Measurements from ENCODE around the gene GABRA5.
"Not testable (repeated sequence)": the region's sequence is repeated elsewhere in the genome, so short reads cannot be mapped to it uniquely, and the experiment has no call there.

Gene GABRA5

GRCh38 chr15:26866298-26867199, at the start of gene GABRA5:
TSS of gene GABRA5 (plus strand) at chr15:26867062. CDS start at chr15:26869249, 2,187 bp downstream.
- FAIRE-seq = no peak

- not testable (repeated sequence) for FAIRE-seq
Observed at GRCh38 chr15:26831191-26831590, 35.7 kb upstream of the GABRA5 start.

DNA sequence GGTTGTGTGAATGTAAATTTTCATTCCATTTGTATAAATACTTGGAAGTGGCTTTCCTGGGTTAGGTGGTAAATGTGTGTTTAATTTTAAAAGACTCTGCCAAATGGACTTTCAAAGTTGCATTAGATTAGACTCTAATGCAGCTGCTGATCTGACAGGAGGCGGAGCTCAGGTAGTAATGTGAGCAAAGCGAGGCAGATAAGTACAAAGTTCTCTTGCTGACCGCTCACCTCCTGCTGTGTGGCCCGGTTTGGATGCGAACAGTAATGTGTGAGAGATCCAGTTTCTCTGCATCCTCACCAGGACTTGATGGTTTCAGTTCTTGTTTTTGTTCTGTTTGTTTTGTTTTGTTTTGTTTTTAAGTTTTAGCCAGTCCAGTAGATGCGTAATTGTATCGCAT, 34.9 kb upstream of the GABRA5 start:
- FAIRE-seq = no peak

DNA sequence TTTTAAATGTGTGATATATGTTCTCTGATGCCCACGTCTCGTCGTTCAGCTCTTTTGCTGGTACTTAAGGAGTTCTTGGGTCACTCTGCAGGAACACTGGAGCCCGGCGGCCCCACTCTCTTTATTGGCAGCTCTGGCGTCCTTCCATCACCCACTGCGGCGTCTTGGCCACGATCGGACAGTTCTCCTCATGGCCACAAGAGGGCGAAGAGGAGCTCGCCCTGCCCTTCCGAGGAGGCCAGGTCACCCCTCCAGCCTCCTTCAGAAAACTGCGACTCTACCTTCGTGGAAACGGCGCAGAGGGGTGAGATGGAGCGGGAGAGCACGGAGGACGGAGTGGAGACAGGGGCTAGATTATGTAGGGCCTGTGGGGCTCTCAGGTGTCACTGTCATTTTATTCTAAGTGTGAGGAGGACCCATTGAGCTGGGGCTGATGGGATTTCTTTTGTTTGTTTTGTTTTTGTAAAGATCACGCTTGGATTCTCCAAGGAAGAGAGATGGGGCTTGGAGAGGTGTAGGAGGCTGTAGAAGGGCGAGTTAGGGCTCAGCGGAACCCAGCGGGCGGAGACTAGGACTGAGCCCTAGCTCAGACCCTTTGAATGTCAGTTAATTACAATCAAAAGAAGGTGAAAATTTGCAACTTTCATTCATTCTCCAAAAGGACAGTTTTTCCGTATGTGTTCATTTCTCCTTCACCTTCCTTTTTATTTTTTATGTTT, 28.0 kb upstream of the GABRA5 start:
- no peak for FAIRE-seq

- no peak for FAIRE-seq
Observed at GRCh38 chr15:26841514-26841913, 25.3 kb upstream of the GABRA5 start.

DNA sequence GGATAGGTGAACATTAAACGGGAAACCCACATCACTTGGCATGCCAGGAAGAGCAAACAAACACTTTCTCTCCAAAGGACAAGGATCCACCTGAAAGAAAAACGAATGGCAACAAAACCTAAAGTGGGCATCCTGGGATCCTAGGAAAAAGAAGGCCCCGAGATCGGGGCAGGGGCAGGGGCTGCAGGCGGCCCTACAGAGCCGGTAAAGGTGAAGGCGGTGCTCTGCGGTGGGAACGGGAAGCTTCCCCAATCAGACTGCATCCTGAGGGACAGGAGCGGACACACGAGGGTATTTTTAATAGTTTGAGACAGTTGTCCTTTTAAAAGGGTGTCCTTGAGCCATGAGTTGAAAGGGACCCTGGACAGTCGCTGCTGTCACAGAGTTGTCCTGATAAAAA, 24.9 kb upstream of the GABRA5 start:
- no peak for FAIRE-seq

- FAIRE-seq = no peak
Observed at GRCh38 chr15:26842391-26842790, 24.5 kb upstream of the GABRA5 start.

- FAIRE-seq = peak; percentile 97
Observed at GRCh38 chr15:26844901-26845300, 22.0 kb upstream of the GABRA5 start.

DNA sequence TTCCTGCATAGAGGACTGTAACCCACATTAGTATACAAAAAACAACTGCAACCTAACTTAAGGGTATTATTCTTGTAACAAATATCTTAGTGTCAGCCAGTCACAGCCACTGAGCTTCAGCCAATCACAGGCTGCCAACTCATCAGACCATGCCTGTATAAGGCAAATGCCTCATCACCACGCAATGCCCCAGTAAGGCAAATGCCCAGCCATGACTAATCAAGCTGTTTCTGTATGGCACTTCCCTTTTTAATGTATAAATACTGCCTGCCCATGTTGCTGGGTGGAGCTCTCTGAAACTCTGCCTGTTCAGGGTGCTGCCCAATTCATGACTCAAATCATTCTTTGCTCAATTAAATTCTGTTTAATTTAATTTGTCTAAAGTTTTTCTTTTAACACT, 18.4 kb upstream of the GABRA5 start:
- no peak for FAIRE-seq

DNA sequence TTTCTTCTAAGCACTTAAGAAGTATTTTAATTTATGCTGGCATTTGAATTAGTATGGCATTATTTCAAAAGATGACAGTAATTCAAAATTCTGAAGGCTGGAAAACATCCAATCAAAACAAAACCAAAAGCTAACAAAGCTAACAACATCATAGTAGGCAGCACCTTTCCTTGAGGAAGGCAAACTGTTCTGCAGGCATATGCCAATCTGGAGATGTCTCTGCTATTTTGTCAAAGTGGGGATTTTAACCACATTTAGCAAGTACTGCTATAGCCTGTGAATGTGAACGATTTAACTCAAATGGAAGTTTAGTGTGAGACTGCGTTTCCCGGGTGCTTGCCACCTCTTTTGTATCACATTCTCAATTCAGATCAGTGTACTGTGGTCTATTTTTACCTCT, 16.7 kb upstream of the GABRA5 start:
- no peak for FAIRE-seq

DNA sequence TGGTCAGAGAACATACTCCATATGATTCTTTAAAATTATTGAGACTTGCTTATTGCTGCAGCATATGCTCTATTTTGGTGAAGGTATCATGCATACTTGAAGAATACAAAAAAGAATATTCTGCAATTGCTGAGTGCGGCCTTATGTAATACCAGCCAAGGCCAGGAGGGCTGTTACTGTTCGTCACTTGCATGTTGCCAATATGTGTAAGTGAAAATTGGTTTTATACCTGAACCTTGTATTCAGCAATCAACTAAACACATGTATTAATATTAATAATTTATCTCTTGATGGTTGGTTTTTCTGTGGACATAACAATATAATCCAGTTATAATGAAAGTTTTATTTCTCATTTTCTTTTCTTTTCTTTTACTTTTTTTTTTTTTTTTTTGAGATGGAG, 13.9 kb upstream of the GABRA5 start:
- FAIRE-seq = no peak

DNA sequence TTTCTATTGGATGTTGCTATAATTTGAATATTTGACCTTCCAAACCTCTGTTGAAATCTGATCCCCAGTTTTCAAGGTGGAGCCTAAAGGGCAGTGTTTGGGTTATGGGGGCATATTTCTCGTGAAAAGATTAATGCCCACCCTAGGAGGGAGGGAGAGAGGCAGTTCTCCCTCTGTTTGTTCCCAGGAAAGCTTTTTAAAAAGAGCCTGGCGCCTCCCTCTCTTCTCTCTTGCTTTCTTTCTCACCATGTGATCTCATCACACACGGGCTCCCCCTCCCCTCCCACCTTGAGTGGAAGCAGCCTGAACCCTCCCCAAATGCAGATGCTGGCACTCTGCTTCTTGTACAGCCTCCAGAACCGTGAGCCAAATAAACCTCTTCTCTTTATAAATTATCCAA, 12.4 kb upstream of the GABRA5 start:
- no peak for FAIRE-seq

DNA sequence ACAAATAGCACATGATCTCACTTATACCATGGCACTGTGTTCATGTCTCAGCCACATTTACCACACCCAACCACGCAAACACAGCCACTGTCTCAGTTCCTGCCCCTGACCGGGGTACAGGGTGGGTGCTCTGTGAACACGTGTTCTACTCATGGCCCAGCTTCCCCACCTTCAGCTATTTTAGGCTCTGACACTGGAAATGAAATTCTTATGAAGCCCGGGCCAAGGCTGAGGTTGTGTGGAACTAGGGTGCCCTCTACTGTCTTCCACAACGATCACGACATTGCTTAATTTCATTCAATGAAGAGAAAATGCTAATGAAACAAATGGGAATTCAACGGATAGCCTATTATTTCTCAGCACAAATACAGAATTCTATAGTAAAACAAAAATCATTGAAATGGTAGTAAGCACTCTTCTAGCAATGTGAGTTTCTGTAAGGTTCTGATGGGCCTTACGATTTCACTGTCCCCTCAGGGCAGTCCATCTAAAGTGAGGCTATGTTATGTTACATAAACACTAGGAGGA, 2.1 kb upstream of the GABRA5 start:
- FAIRE-seq = peak; percentile 94

DNA sequence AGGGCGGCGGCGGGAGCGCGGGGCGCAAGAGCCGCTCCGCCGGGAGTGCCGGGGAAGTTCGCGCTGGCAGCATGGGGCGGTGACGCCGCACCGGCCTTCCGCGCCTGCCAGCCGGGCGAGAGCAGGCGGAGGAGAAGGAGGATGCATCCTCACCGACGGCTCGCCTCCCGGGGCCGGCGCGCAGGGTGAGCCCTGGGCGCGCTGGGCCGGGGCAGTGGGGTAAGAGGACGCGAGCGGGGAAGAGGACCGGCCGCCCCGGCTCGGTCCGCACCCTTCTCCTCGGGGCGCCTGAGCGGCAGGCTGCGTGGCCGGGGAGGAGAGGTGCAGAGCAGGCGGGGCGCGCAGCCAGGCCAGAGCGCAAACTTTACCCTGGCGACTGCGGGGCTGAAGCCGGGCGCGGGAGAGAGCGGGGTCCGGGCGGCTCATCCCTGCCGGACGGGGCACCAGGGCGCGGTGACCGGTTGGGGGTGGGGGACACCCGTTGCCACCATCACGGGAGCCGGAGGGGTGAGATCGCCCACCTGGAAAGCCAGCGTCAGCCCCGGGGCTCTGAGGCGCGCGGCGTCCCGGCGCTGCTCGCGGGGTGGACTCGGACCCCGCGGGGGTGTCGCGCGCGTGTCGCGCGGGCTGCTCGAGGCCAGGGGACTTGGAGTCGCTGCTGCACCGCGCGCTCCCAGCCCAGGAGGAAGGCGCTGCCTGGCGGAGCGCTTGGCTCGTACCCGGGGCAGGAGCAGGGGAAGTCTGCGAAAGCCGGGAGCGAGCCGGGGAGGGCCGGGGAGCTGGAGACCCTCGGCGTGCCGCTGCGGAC, 542 bp downstream of the GABRA5 start:
- FAIRE-seq = no peak

DNA sequence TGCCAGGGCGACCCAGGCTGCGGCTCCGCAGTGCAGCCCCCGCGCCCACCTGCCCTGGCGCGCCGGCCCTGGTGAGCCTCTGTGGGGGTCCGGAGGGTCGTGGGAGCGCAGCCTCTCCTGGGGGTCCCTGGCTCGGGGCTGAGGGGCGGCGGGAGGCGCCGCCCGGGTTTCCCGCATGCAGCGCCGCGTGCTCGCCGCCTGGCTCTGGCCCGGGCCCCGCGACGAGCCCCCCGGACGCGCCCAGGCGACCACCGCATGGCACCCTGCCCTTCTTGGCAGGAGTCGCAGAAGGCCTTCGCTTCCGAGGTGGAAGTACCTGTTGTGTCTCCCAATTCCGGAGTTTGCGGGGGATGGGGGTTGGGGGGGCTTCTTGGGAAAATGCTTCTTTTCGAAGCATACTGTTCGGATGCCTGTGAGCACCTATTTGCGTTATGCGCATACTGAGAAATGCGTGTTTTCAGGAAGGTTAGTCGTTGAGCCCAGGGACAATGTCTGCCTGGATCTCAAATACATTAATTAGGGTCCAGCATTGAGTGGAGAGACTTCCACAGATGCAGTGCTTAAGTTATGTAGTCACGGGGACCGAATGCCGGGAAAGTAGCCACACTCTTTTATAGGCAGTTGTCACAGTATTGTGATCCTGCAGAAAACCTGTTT, 1.3 kb downstream of the GABRA5 start:
- no peak for FAIRE-seq

DNA sequence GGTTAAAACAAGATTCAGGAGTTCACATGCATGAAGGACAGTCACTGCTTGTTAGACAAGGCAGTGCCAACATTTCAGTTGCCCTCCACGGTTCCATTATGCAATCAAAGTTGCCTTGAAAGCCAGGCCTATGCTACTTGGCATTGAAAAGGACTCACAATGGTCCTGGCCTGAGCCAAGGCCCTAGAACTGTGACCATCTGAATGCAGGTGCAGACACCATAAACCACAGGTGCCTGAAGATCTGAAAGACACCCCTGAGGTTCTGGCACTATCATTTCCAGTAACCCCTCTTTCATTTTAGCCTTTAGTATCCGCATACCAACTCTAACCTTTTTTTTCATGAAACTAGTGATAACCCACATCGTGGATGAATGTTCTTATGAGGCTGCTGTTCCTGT, 2.8 kb downstream of the GABRA5 start:
- no peak for FAIRE-seq

DNA sequence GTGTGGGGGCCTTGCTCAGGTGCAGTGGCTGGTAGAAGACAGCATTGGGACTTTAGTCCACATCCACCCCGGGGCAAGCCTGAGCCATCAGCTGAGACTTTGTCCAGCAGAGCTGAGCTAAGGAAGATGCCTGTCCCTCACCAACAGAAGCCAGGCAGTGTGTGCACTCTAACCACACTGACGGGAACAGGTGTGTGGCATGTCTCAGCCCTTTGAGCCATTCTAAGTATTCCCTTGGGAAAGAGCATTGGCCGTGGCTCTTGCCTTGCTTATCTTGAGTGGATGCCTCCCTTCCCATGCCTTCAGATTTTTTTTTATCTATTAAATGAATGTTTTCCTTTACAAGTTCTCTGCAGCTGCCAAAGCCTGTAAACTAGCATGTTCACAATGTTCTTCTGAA, 3.5 kb downstream of the GABRA5 start:
- no peak for FAIRE-seq

DNA sequence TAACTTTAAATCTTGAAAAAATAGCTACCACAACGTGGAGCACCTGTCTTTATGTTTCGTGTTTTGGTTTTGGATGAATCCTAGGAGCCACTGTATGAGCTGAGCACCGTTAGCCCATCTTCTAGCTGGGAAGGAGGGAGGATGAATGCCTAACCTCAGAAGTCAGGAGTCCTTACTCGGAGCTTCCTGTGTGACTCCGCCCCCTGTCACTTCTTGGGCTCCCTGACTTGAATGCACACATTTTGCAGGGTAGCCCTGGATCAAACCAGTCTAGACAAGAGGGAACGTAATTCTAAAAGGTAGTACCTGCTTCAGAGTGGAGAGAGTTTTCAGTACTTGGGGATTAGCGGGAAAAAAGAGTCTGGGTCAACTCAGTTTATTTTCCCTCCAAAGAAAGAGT, 5.3 kb downstream of the GABRA5 start:
- no peak for FAIRE-seq

DNA sequence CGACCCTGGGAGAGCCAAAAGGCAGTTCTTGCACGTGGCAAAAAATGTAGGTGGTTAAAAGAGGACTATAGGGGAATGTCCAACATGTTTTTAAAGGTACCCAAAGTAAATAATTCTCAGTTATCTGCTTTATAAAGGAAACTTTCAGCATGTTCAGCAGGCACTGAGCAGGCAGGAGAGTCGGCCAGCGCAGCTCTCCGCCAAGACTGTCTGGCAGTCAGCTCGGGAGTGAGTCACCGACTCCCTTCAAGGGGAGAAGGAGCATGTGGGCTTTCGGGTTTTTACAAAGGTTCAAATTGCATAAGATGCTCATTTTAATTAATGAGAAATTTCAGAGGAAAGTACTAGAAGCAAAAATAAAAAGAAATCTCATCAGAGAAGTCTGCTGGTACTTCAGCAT, 7.0 kb downstream of the GABRA5 start:
- FAIRE-seq = no peak

- no peak for FAIRE-seq
Observed at GRCh38 chr15:26874774-26875475, 8.1 kb downstream of the GABRA5 start.

DNA sequence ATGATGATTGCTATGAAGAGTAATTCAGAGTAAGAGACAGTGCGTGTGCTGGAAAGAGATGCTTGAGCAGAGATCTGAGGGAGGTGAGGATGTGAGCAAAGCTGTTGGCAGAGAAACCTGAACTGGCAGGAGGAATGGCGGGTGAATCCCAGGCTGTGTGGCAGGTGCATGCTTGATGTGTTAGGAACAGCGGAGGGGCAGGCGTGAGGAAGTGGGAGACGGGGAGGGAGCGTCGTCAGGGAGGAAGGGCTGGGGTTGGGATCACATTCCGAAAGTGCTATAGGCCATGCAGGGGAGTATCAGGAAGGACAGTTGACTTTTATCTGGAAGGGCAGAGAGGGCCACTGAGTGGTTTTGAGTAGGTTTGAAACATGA, 8.6 kb downstream of the GABRA5 start:
- FAIRE-seq = no peak

GRCh38 chr15:26877831-26878230, 11.0 kb downstream of the GABRA5 start:
- FAIRE-seq = no peak
